OCI-LY7 (cell line): ENCODE measurements around the gene PHF19.

ENCODE experiments used
- CTCF ChIP-seq: fragments of 200-600 bp; sonication (generic); conservative IDR thresholded peaks from 2 replicates; pipeline ENCODE4 v1.5.1; 2014; ENCODE audit warnings: mild to moderate bottlenecking, antibody characterized with exemption, low read length, moderate library complexity, mixed read lengths
- EZH2phosphoT487 ChIP-seq: fragments of 200-600 bp; sonication (generic); IDR thresholded peaks from 2 replicates; pipeline ENCODE4 v1.6.1; 2018; ENCODE audit warnings: low read depth, borderline replicate concordance, mild to moderate bottlenecking, mixed run types, antibody characterized with exemption, low read length, moderate library complexity, mixed read lengths

GRCh38 chr9:120841930-120842684 is 34.9 kb downstream of the PHF19 start:
- no peak for TF ChIP-seq CTCF
- no peak for TF ChIP-seq EZH2phosphoT487
